ENCODE measurements around the gene EXT2.

- TF ChIP-seq CTCF (IDR thresholded peaks at IDR 0.05; ENCODE audit: low read length) (no peak), EZH2 (optimal IDR thresholded peaks at IDR 0.05; ENCODE audit: low read depth, low read length) (no peak), EZH2phosphoT487 (IDR thresholded peaks at IDR 0.05; ENCODE audit: low read length) (no peak)
These were observed 127.8 kb downstream of the EXT2 start for GRCh38 chr11:44223238-44223637.

Data from MM.1S (cell line).